Body of pancreas (tissue), 4 donors: Measurements from ENCODE around the gene SLC25A1. TPM values are rescaled to one million over a fixed set of nuclear protein-coding genes. Genes with fewer than 3 reads are reported as not detected.

Source experiments
- ATAC-seq: fragments of 150-250 bp; one replicate; pipeline ENCODE4 v1.9.1; 2016
- DNase-seq, 4 donors: peaks; one replicate each; pipeline ENCODE4 v3.0.0-alpha.2; 2019
- H3K27ac ChIP-seq, 4 donors: fragments of 200-600 bp; sonication (generic); 1 replicate in 3 of 4; 2 replicates in 1 of 4; pipeline versions ENCODE4 v1.5.1 to v1.6.1; 2016 to 2019; ENCODE audit warnings: mild to moderate bottlenecking in 1 of 4, mixed read lengths in 1 of 4, moderate library complexity in 1 of 4
- H3K27me3 ChIP-seq, 2 donors: fragments of 200-600 bp; sonication (generic); one replicate each; pipeline ENCODE4 v1.6.0; 2016; ENCODE audit warnings: mild to moderate bottlenecking in 1 of 2
- H3K36me3 ChIP-seq, 2 donors: fragments of 200-600 bp; sonication (generic); replicated peaks in 1 of 2; 2 replicates each; pipeline ENCODE4 v1.5.1; 2016; ENCODE audit warnings: low read depth in 2 of 2; ENCODE audit not compliant: insufficient read depth in 1 of 2
- H3K4me1 ChIP-seq: fragments of 200-600 bp; sonication (generic); one replicate; pipeline ENCODE4 v1.6.0; 2016
- H3K4me3 ChIP-seq, 2 donors: fragments of 200-600 bp; sonication (generic); 1 replicate in 1 of 2; 2 replicates in 1 of 2; pipeline ENCODE4 v1.5.1; 2016 to 2019
- H3K9me3 ChIP-seq, 3 donors: fragments of 200-600 bp; sonication (generic); 1 replicate in 2 of 3; 2 replicates in 1 of 3; pipeline ENCODE4 v1.5.1; 2016
- CTCF ChIP-seq, 7 experiments: fragments of 450-650 bp in 4 of 7; fragments of 200-600 bp in 3 of 7; sonication (generic) in 3 of 7; IDR thresholded peaks; one replicate each; pipeline ENCODE4 v1.5.1; 2016 to 2019; ENCODE audit warnings: antibody characterized with exemption in 7 of 7
- POLR2A ChIP-seq, 3 donors: fragments of 450-650 bp; IDR thresholded peaks; one replicate each; pipeline ENCODE4 v1.6.1; 2016; ENCODE audit warnings: antibody characterized with exemption in 3 of 3, mild to moderate bottlenecking in 2 of 3
- WGBS, 2 donors: methylation state at CpG; one replicate each; pipeline ENCODE4 v1.1.5; 2017; 5-methylcytosine and 5-hydroxymethylcytosine counted together
- intact Hi-C: fragments of 100-400 bp; cut with DNase I; formaldehyde crosslinking; loops from one replicate; pipeline ENCODE4 v1.15.1; 2023
- total RNA-seq, 2 donors: library from RNA; depleted of rRNA; stranded (reverse); fragments of >200 nt; gene quantifications; one replicate each; pipeline ENCODE4 v1.1.0, GENCODE V29; 2016

Gene SLC25A1
- total RNA-seq, 2 donors from 2014 or later = 39.7 to 87.0 TPM

DNA sequence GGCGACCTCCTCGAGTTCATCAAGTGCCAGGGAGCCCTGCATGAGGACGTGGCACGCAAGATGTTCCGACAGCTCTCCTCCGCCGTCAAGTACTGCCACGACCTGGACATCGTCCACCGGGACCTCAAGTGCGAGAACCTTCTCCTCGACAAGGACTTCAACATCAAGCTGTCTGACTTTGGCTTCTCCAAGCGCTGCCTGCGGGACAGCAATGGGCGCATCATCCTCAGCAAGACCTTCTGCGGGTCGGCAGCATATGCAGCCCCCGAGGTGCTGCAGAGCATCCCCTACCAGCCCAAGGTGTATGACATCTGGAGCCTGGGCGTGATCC, 46.9 kb downstream of the SLC25A1 start:
- 95 to 97% methylated on average over 11 to 19 of the region's 19 CpGs for WGBS, 2 donors
- H3K27ac ChIP-seq = no peak overlapping the region
- intact Hi-C loops = no loop called here
- no peaks in the 10 kb centered on the region for H3K27me3 ChIP-seq
- TF ChIP-seq CTCF (IDR thresholded peaks at IDR 0.05) (no peak), POLR2A (IDR thresholded peaks at IDR 0.05) (no peak)
- H3K4me1 ChIP-seq = peaks cover 10% of the 10 kb centered on the region
- DNase-seq (no peak), ATAC-seq (no peak)
- peaks cover 0 to 11% of the 10 kb centered on the region in 2 donors for H3K36me3 ChIP-seq
- no peak overlapping the region for H3K4me3 ChIP-seq
- H3K9me3 ChIP-seq = no peaks in the 10 kb centered on the region

DNA sequence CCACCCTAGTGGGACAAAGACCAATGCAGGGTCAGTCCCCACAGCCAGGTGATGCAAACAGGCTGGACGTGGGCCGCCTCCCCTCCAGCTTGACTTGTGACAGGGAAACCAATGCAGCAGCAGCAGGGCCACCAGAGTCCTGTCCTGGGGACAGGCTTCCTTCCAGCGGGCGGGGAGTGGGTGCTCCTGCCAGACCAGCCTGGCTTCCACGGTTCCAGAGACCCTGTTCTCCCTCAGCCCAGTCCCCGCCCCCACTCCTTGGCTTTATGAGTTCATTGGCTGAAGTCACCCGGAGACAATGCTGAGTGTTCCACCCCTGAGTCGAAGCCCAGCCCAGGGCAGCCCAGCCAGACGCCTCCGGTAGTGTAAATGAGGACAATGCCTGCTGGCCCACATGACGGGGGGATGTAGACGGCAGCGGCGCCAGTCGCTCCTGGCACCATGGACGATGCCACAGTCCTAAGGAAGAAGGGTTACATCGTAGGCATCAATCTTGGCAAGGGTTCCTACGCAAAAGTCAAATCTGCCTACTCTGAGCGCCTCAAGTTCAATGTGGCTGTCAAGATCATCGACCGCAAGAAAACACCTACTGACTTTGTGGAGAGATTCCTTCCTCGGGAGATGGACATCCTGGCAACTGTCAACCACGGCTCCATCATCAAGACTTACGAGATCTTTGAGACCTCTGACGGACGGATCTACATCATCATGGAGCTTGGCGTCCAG, 47.4 kb downstream of the SLC25A1 start, which contains the start of gene TSSK2:
TSS of gene TSSK2 (plus strand) at position 350 of the 726 bp plus-strand sequence. CDS start at position 442, 92 bp downstream.
- H3K4me1 ChIP-seq = peaks cover 10% of the 10 kb centered on the region
- no peaks in the 10 kb centered on the region for H3K27me3 ChIP-seq
- H3K4me3 ChIP-seq = no peak within 1 kb of the TSS
- DNase-seq (no peak), ATAC-seq (no peak)
- TF ChIP-seq POLR2A (IDR thresholded peaks at IDR 0.05) (no peak), CTCF (IDR thresholded peaks at IDR 0.05) (no peak)
- H3K27ac ChIP-seq = no peak within 1 kb of the TSS
- intact Hi-C loops = no loop called here
- peaks cover 0 to 11% of the 10 kb centered on the region in 2 donors for H3K36me3 ChIP-seq
- 88 to 95% methylated on average over 14 to 27 of the region's 27 CpGs for WGBS, 2 donors
- H3K9me3 ChIP-seq = no peaks in the 10 kb centered on the region

- Histone ChIP-seq H3K36me3 (peaks cover 0 to 11% of the 10 kb centered on the region in 2 donors), H3K9me3 (no peaks in the 10 kb centered on the region), H3K27ac (no peak overlapping the region), H3K4me3 (no peak overlapping the region), H3K27me3 (no peaks in the 10 kb centered on the region), H3K4me1 (peaks cover 10% of the 10 kb centered on the region)
- 62 to 86% methylated on average over 3 to 8 of the region's 8 CpGs for WGBS, 2 donors
- intact Hi-C loops = loop anchor here (5.0 kb wide), 1 partner anchor 47 kb away; the partner anchor contains the start of gene SLC25A1
- no peak for TF ChIP-seq CTCF (IDR thresholded peaks at IDR 0.05)
- TF ChIP-seq POLR2A (IDR thresholded peaks at IDR 0.05) = no peak
- ATAC-seq (no peak), DNase-seq (no peak)
These were observed 48.7 kb downstream of the SLC25A1 start for GRCh38 chr22:19129871-19130270.

GRCh38 chr22:19128946-19129727, 49.4 kb downstream of the SLC25A1 start:
- 76 to 86% methylated on average over 7 of the region's 7 CpGs for whole genome bisulfite sequencing, 2 donors
- Histone ChIP-seq H3K27me3 (no peaks in the 10 kb centered on the region), H3K27ac (no peak overlapping the region), H3K9me3 (no peaks in the 10 kb centered on the region), H3K4me1 (peaks cover 10% of the 10 kb centered on the region), H3K4me3 (no peak overlapping the region), H3K36me3 (peaks cover 0 to 7% of the 10 kb centered on the region in 2 donors)
- intact Hi-C loops = loop anchor here (5.0 kb wide), 1 partner anchor 48 kb away; the partner anchor contains the start of gene SLC25A1
- no peak for TF ChIP-seq POLR2A (IDR thresholded peaks at IDR 0.05)
- TF ChIP-seq CTCF (IDR thresholded peaks at IDR 0.05) = no peak
- DNase-seq = no peak
- no peak for ATAC-seq
